Activated CD4-positive, alpha-beta T cell treated with anti-CD3 and anti-CD28 coated beads, Interleukin-2, amount 10 ng/mL, durations not matched to agents 24 days and 14 days (primary cell): ENCODE results near the gene KRT86. TPM values are rescaled to one million over a fixed set of nuclear protein-coding genes. Genes with fewer than 3 reads are reported as not detected.

Experiments
- DNase-seq: peaks from one replicate; pipeline ENCODE4 v3.0.0; 2022
- H3K27ac Mint-ChIP-seq: one replicate; pipeline ENCODE4 v1.8.0; 2022; ENCODE audit warnings: mild to moderate bottlenecking, mixed read lengths
- H3K27me3 Mint-ChIP-seq: one replicate; pipeline ENCODE4 v1.8.0; 2022; ENCODE audit warnings: mixed read lengths
- H3K36me3 Mint-ChIP-seq: one replicate; pipeline ENCODE4 v1.8.0; 2022; ENCODE audit warnings: low read depth, mild to moderate bottlenecking, mixed read lengths
- H3K4me1 Mint-ChIP-seq: one replicate; pipeline ENCODE4 v1.8.0; 2021; ENCODE audit warnings: mixed read lengths
- H3K4me3 Mint-ChIP-seq: one replicate; pipeline ENCODE4 v1.8.0; 2022; ENCODE audit warnings: mild to moderate bottlenecking, moderate library complexity, mixed read lengths
- H3K9me3 Mint-ChIP-seq: one replicate; pipeline ENCODE4 v1.8.0; 2021; ENCODE audit warnings: mixed read lengths
- intact Hi-C: fragments of 100-400 bp; cut with micrococcal nuclease; formaldehyde crosslinking; loops from one replicate; pipeline ENCODE4 v1.15.1; 2023
- total RNA-seq: library from RNA; stranded (reverse); gene quantifications from 2 replicates; pipeline ENCODE4 v1.2.3, GENCODE V29; 2022

The KRT86 gene
- total RNA-seq, 1 donor from 2014 or later = 0.44 TPM

- peaks cover 32% of the 10 kb centered on the region for H3K27me3 Mint-ChIP-seq
- no peak for DNase-seq
- H3K9me3 Mint-ChIP-seq = no peaks in the 10 kb centered on the region
- peaks cover 3% of the 10 kb centered on the region for H3K4me1 Mint-ChIP-seq
- intact Hi-C loops = no loop called here
- H3K4me3 Mint-ChIP-seq = no peak overlapping the region
- H3K27ac Mint-ChIP-seq = no peak overlapping the region
- H3K36me3 Mint-ChIP-seq = no peaks in the 10 kb centered on the region
Measured at GRCh38 chr12:52322069-52322468, 47.6 kb downstream of the KRT86 start.

DNA sequence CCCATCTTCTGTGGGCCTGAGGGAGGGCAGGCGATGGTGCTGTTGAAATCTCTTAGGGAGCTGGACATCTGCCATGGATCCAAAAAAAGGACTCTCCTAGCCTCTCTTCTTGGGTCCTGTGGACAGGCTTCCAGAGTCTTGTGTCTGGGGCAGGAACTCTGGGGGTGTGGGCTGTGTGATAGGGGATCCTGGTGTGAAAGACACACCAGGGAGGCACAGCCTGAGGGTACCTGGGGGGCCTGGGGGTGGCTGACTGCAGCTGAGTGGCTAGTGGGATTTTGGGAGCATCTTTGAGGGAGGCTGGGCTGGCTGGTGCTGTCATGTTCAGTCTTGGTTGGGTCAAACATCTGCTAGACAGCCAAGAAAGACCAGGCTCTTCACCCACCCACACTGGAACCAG is 48.6 kb downstream of the KRT86 start:
- intact Hi-C loops = no loop called here
- Mint-ChIP-seq H3K4me1 (peaks cover 11% of the 10 kb centered on the region), H3K36me3 (no peaks in the 10 kb centered on the region), H3K27me3 (peaks cover 34% of the 10 kb centered on the region), H3K4me3 (no peak overlapping the region), H3K9me3 (no peaks in the 10 kb centered on the region), H3K27ac (no peak overlapping the region)
- no peak for DNase-seq

DNA sequence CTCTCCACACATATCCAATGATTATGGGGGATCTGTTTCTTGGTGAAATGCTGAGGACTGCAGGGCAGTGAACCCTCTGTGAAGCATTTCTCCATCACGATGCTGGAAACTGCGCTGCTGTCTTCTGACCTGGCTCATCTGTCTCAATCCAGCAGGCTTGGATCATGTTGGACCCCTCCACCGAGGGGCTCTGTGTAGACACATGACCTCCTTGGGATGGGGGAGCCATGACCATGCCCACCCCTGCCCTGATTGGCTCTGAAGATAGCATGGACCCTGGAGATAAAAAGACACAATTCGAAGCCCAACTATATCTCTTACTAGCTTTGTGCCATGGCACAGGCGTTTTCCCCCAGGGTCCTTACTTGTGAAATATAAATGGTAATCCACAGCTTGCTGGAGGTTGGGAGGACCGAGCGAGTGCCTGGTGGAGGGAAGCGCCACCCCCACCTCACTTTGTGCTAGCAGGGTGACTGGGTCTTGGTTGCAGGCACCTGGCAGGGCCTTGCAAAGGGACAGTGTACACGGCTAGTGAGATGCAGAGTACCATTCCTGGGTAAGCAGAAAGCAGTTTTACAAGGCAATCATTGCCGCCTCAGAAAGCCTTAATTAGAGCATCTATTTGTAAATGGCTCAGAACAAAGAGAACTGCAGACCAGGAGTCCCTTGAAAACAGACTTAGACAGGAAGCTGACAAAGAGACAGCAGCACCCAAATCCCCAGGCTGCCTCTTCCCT is 49.1 kb downstream of the KRT86 start:
- intact Hi-C loops = no loop called here
- H3K27ac Mint-ChIP-seq = no peak overlapping the region
- peaks cover 11% of the 10 kb centered on the region for H3K4me1 Mint-ChIP-seq
- no peaks in the 10 kb centered on the region for H3K36me3 Mint-ChIP-seq
- no peak overlapping the region for H3K4me3 Mint-ChIP-seq
- no peaks in the 10 kb centered on the region for H3K9me3 Mint-ChIP-seq
- no peak for DNase-seq
- H3K27me3 Mint-ChIP-seq = peaks cover 33% of the 10 kb centered on the region

DNA sequence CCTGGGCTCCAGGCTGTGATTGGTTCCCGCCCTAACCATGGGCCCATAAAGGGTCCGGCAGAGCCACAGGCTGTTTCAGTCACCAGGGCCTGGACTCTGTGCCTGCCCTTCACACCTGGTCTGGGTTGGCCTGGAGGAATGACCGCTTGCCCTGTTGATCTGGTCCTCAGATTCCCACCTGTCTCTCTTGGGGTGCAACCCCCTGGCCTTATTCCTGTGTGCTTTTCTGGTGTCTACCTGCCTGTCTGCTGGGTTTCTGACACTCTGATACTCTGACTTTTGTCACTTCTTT is 49.7 kb downstream of the KRT86 start:
- Mint-ChIP-seq H3K27ac (no peak overlapping the region), H3K4me1 (peaks cover 11% of the 10 kb centered on the region), H3K4me3 (no peak overlapping the region), H3K36me3 (no peaks in the 10 kb centered on the region), H3K9me3 (no peaks in the 10 kb centered on the region), H3K27me3 (peaks cover 31% of the 10 kb centered on the region)
- DNase-seq = no peak
- intact Hi-C loops = no loop called here

GRCh38 chr12:52327052-52327829 is 52.8 kb downstream of the KRT86 start:
- H3K4me1 Mint-ChIP-seq = peaks cover 11% of the 10 kb centered on the region
- no peaks in the 10 kb centered on the region for H3K9me3 Mint-ChIP-seq
- no peak overlapping the region for H3K4me3 Mint-ChIP-seq
- H3K36me3 Mint-ChIP-seq = no peaks in the 10 kb centered on the region
- peaks cover 29% of the 10 kb centered on the region for H3K27me3 Mint-ChIP-seq
- no peak overlapping the region for H3K27ac Mint-ChIP-seq
- peak; percentile 91 for DNase-seq
- intact Hi-C loops = loop anchor here (1.0 kb wide), 1 partner anchor 171 kb away; no protein-coding TSS in a partner anchor

- no peaks in the 10 kb centered on the region for H3K36me3 Mint-ChIP-seq
- H3K27ac Mint-ChIP-seq = no peak overlapping the region
- intact Hi-C loops = loop anchor here (1.0 kb wide), 1 partner anchor 172 kb away; no protein-coding TSS in a partner anchor
- H3K4me3 Mint-ChIP-seq = no peak overlapping the region
- peaks cover 25% of the 10 kb centered on the region for H3K27me3 Mint-ChIP-seq
- H3K9me3 Mint-ChIP-seq = no peaks in the 10 kb centered on the region
- peaks cover 11% of the 10 kb centered on the region for H3K4me1 Mint-ChIP-seq
- no peak for DNase-seq
Measured at GRCh38 chr12:52327830-52328500, 53.5 kb downstream of the KRT86 start.

DNA sequence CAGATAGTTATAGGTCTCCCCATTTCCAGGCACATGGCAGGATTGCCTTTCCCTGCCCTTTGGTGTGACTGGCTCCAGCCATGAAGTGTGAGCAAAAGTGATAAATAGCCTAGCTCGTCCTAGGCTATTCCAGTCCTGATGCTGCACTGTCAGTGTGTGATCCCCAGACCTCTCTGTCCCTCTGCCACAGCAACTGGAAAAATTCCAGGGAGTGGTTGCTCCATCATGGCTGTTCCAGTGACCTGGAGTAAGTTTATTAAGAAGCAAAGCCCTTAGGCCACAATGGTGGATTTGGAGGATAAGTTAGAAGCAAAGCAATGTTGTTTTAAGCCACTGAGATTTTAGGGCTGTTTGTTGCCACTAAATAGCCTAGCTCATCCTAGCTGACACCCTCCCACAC is 56.6 kb downstream of the KRT86 start:
- no peak overlapping the region for H3K4me3 Mint-ChIP-seq
- intact Hi-C loops = no loop called here
- H3K36me3 Mint-ChIP-seq = no peaks in the 10 kb centered on the region
- peaks cover 11% of the 10 kb centered on the region for H3K4me1 Mint-ChIP-seq
- DNase-seq = no peak
- H3K27ac Mint-ChIP-seq = no peak overlapping the region
- no peaks in the 10 kb centered on the region for H3K9me3 Mint-ChIP-seq
- peaks cover 18% of the 10 kb centered on the region for H3K27me3 Mint-ChIP-seq

DNA sequence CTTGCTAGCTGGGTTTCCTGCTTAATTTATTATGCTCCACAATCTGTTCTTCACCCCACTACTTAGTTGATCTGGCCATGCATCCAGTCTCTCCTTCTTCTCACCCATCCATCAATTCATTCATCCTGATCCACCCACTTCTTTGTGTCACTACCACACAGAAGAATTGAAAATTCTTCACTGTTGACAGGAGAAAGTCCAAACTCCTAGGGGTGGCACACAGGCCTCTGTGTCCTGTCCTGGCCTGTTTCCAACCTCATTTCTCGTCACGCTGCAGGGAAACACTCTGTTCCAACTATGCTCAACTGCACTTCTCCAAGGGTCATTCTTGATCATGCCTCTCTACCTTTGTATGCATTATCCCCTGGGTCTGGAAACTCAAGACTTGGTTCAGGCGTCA is 57.4 kb downstream of the KRT86 start:
- H3K9me3 Mint-ChIP-seq = no peaks in the 10 kb centered on the region
- peaks cover 13% of the 10 kb centered on the region for H3K4me1 Mint-ChIP-seq
- H3K36me3 Mint-ChIP-seq = no peaks in the 10 kb centered on the region
- no peak overlapping the region for H3K27ac Mint-ChIP-seq
- no peak for DNase-seq
- intact Hi-C loops = no loop called here
- H3K4me3 Mint-ChIP-seq = no peak overlapping the region
- peaks cover 15% of the 10 kb centered on the region for H3K27me3 Mint-ChIP-seq

- H3K4me1 Mint-ChIP-seq = peaks cover 8% of the 10 kb centered on the region
- no peak overlapping the region for H3K27ac Mint-ChIP-seq
- no peaks in the 10 kb centered on the region for H3K9me3 Mint-ChIP-seq
- intact Hi-C loops = no loop called here
- no peak for DNase-seq
- peaks cover 10% of the 10 kb centered on the region for H3K27me3 Mint-ChIP-seq
- no peak overlapping the region for H3K4me3 Mint-ChIP-seq
- H3K36me3 Mint-ChIP-seq = no peaks in the 10 kb centered on the region
Measured at GRCh38 chr12:52332381-52332780, 57.9 kb downstream of the KRT86 start.

DNA sequence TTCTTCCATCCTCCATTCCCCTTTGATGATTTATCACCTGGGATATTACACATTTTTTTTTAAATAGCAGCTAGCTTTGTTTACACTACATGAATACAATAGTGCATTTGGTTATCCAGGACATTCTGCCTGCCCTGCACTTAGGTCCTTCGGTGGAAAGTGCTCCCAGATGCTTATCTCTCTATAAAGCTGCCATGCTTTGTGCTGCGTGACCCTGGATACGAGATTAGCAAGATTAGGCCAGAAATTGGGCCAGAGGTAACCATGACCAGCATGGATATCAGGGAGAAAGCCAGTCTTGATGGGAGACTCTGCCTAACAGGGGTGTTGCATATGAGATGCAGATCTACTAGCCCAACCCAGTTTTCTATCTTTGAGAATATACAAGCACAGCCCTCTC is 58.9 kb downstream of the KRT86 start:
- Mint-ChIP-seq H3K4me1 (peaks cover 3% of the 10 kb centered on the region), H3K9me3 (no peaks in the 10 kb centered on the region), H3K36me3 (no peaks in the 10 kb centered on the region), H3K4me3 (no peak overlapping the region), H3K27ac (no peak overlapping the region), H3K27me3 (peaks cover 12% of the 10 kb centered on the region)
- DNase-seq = no peak
- intact Hi-C loops = no loop called here

GRCh38 chr12:52334185-52334584 is 59.7 kb downstream of the KRT86 start:
- Mint-ChIP-seq H3K4me1 (peaks cover 3% of the 10 kb centered on the region), H3K9me3 (no peaks in the 10 kb centered on the region), H3K36me3 (no peaks in the 10 kb centered on the region), H3K27me3 (peaks cover 11% of the 10 kb centered on the region), H3K4me3 (no peak overlapping the region), H3K27ac (no peak overlapping the region)
- intact Hi-C loops = no loop called here
- no peak for DNase-seq

DNA sequence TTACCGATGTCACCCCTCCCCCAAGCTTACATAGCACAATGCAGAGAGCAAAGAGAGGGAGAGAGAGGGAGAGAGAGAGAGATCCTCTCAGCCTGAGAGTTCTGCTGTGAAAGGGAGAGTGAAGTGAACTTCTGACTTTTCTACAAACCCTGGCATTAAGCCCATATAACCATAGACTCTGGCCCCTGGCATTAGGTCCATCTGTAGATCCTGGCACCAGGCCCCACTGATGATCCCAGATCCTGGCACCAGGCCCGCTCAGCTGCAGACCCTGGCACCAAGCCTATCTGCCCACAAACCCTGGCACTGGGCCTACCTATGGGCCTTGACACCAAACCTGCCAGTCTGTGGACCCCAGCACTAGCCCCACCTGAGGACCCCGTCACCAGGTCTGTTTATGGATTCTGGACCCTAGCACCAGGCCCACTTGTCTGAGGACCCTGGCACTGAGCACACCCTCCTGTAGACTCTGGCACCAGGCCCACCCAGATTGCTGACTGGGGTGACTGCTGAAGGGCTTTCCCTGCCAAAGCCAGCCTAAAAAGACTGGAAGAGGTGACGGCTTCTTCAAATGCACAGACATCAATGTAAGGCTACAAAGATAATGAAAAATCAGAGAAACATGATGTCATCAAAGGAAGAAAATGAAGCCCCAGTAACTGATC is 61.3 kb downstream of the KRT86 start:
- Mint-ChIP-seq H3K9me3 (no peaks in the 10 kb centered on the region), H3K36me3 (no peaks in the 10 kb centered on the region), H3K27ac (no peak overlapping the region), H3K27me3 (peaks cover 4% of the 10 kb centered on the region), H3K4me1 (peaks cover 3% of the 10 kb centered on the region), H3K4me3 (no peak overlapping the region)
- DNase-seq = no peak
- intact Hi-C loops = no loop called here

DNA sequence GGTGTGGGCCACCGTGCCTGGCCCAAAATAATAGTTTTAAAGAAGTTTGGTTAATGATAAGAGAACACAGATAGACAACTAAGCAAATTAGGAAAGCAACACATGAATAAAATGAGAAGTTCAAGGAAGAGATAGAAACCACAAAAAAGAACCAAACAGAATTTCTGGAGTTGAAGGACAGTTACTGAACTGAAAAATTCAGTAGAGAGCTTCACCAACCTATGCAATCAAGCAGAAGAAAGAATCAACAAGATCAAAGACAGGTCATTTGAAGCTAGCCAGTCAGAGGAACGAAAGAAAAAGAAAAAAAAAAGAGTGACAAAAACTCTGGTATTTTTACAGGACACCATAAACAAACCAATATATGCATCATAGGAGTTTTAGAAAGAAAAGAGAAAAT is 62.2 kb downstream of the KRT86 start:
- H3K4me3 Mint-ChIP-seq = no peak overlapping the region
- no peak for DNase-seq
- no peaks in the 10 kb centered on the region for H3K36me3 Mint-ChIP-seq
- no peaks in the 10 kb centered on the region for H3K9me3 Mint-ChIP-seq
- intact Hi-C loops = no loop called here
- H3K27ac Mint-ChIP-seq = no peak overlapping the region
- H3K27me3 Mint-ChIP-seq = peaks cover 4% of the 10 kb centered on the region
- H3K4me1 Mint-ChIP-seq = peaks cover 3% of the 10 kb centered on the region

DNA sequence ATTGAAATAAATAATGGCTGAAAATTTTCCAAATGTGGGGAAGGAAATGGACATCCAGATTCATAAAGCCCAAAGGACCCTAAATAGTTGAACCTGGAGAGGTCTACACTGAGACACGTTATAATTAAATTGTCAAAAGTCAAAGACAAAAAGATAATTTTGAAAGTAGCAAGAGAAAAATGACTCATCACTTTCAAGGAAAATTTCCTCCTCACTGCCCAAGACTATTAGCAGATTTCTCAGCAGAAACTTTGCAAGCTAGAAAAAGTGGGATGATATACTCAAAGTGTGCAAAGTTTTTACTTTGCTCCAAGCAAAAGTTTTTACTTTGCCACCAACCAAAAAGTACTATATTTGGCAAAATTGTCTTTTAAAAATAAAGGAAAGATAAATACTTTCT is 62.6 kb downstream of the KRT86 start:
- intact Hi-C loops = no loop called here
- H3K9me3 Mint-ChIP-seq = no peaks in the 10 kb centered on the region
- H3K27me3 Mint-ChIP-seq = peaks cover 4% of the 10 kb centered on the region
- H3K36me3 Mint-ChIP-seq = no peaks in the 10 kb centered on the region
- no peak overlapping the region for H3K4me3 Mint-ChIP-seq
- H3K4me1 Mint-ChIP-seq = peaks cover 3% of the 10 kb centered on the region
- no peak overlapping the region for H3K27ac Mint-ChIP-seq
- DNase-seq = no peak
